ENCODE measurements around the gene SLC25A3.

DNA sequence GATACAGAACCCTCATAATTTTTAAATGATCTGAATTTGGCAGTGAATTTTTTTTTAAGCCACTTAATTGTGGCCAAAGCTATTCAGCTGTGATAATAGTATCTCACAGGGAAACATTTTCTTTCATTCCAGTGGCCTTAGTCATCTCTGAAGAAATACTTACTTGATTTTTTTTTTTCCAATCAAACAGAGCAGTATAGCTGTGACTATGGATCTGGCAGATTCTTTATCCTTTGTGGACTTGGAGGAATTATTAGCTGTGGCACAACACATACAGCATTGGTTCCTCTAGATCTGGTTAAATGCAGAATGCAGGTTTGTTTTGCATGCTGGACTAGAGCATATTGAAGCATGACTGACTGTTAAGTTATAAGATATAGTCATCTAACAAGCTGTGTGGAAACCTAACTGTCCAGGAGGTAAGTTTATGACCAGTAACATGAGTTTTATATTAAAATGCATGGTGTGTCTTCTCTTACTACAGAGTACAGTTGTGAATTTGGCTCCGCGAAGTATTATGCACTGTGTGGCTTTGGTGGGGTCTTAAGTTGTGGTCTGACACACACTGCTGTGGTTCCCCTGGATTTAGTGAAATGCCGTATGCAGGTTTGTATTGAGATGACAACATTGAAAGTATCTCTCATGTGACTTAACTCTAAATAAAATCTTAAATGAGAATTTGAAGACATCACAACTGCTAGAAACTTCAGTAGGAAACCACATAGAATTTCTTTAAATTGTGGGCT, 1.9 kb downstream of the SLC25A3 start:
- TF ChIP-seq, protein P1, sequence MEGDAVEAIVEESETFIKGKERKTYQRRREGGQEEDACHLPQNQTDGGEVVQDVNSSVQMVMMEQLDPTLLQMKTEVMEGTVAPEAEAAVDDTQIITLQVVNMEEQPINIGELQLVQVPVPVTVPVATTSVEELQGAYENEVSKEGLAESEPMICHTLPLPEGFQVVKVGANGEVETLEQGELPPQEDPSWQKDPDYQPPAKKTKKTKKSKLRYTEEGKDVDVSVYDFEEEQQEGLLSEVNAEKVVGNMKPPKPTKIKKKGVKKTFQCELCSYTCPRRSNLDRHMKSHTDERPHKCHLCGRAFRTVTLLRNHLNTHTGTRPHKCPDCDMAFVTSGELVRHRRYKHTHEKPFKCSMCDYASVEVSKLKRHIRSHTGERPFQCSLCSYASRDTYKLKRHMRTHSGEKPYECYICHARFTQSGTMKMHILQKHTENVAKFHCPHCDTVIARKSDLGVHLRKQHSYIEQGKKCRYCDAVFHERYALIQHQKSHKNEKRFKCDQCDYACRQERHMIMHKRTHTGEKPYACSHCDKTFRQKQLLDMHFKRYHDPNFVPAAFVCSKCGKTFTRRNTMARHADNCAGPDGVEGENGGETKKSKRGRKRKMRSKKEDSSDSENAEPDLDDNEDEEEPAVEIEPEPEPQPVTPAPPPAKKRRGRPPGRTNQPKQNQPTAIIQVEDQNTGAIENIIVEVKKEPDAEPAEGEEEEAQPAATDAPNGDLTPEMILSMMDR (IDR thresholded peaks at IDR 0.05; ENCODE audit: low read depth, low read length): no peak
- no peak for TF ChIP-seq EZH2phosphoT487 (IDR thresholded peaks at IDR 0.05; ENCODE audit: low read depth)

All from OCI-LY3 (cell line).